Testis (tissue), 3 donors: Measurements from ENCODE around the gene PPCDC. TPM values are rescaled to one million over a fixed set of nuclear protein-coding genes. Genes with fewer than 3 reads are reported as not detected.
A peak's percentile ranks its signal among the peaks of the same experiment; 100 is the strongest.

ENCODE experiments used
- DNase-seq: peaks from one replicate; pipeline ENCODE4 v3.0.0-alpha.2; 2019
- H3K27ac ChIP-seq, 2 donors: fragments of 200-600 bp; sonication (generic); one replicate each; pipeline ENCODE4 v1.5.1; 2019
- H3K27me3 ChIP-seq: fragments of 200-600 bp; sonication (generic); one replicate; pipeline ENCODE4 v1.5.1; 2019
- H3K36me3 ChIP-seq: fragments of 200-600 bp; sonication (generic); one replicate; pipeline ENCODE4 v1.5.1; 2017; ENCODE audit warnings: low read depth; ENCODE audit errors: missing control alignments
- H3K4me1 ChIP-seq: fragments of 200-600 bp; sonication (generic); one replicate; pipeline ENCODE4 v1.5.1; 2019
- H3K4me3 ChIP-seq, 2 donors: fragments of 200-600 bp; sonication (generic); one replicate each; pipeline ENCODE4 v1.5.1; 2017 to 2019
- H3K9me3 ChIP-seq: fragments of 200-600 bp; sonication (generic); one replicate; pipeline ENCODE4 v1.5.1; 2017
- CTCF ChIP-seq, 3 experiments: fragments of 450-650 bp in 2 of 3; fragments of 200-600 bp in 1 of 3; sonication (generic) in 1 of 3; IDR thresholded peaks; one replicate each; pipeline ENCODE4 v1.5.1; 2016 to 2019; ENCODE audit warnings: antibody characterized with exemption in 3 of 3, mild to moderate bottlenecking in 2 of 3, moderate library complexity in 1 of 3
- POLR2A ChIP-seq: fragments of 450-650 bp; IDR thresholded peaks from one replicate; pipeline ENCODE4 v1.6.1; 2017; ENCODE audit warnings: antibody characterized with exemption, mild to moderate bottlenecking, moderate library complexity
- WGBS, 2 donors: methylation state at CpG; one replicate each; pipeline ENCODE4 v1.1.5; 2018; 5-methylcytosine and 5-hydroxymethylcytosine counted together
- intact Hi-C: fragments of 100-400 bp; cut with DNase I; formaldehyde crosslinking; loops from one replicate; pipeline ENCODE4 v1.15.1; 2023; ENCODE audit warnings: low total_unique reads
- polyA plus RNA-seq: library from polyadenylated mRNA; stranded (reverse); fragments of 350-450 nt; fragmentation: Illumina TruSeq; extraction: RNeasy Lipid Tissue Mini Kit (QIAGEN cat#74804); gene quantifications from one replicate; pipeline ENCODE4 v1.2.3, GENCODE V29; 2014; ENCODE audit warnings: low read depth, low replicate concordance; ENCODE audit not compliant: insufficient read depth
- total RNA-seq, 2 donors: library from RNA; depleted of rRNA; stranded (reverse); fragments of >200 nt; gene quantifications; one replicate each; pipeline ENCODE4 v1.2.3, GENCODE V29; 2016

The PPCDC gene
- total and polyA plus RNA-seq, 3 donors from 2014 or later: 18.0 to 31.6 (median 23.6) TPM

- H3K27ac ChIP-seq: no peak overlapping the region
- H3K27me3 ChIP-seq: no peaks in the 10 kb centered on the region
- no peaks in the 10 kb centered on the region for H3K9me3 ChIP-seq
- WGBS, 2 donors: 87 to 90% methylated on average over 5 of the region's 5 CpGs
- no peaks in the 10 kb centered on the region for H3K36me3 ChIP-seq
- no peak for TF ChIP-seq CTCF (IDR thresholded peaks at IDR 0.05)
- no peak for TF ChIP-seq POLR2A
- intact Hi-C loops: no loop called here
- no peak overlapping the region for H3K4me3 ChIP-seq
- DNase-seq: no peak
- H3K4me1 ChIP-seq: peaks cover 42% of the 10 kb centered on the region
Measured at GRCh38 chr15:75052972-75053747, 29.8 kb downstream of the PPCDC start.

GRCh38 chr15:75053748-75054125 lies 30.3 kb downstream of the PPCDC start:
- H3K36me3 ChIP-seq: no peaks in the 10 kb centered on the region
- H3K27me3 ChIP-seq: no peaks in the 10 kb centered on the region
- no peak overlapping the region for H3K27ac ChIP-seq
- WGBS, 2 donors: 89 to 99% methylated on average over 7 of the region's 7 CpGs
- H3K4me1 ChIP-seq: peaks cover 36% of the 10 kb centered on the region
- TF ChIP-seq CTCF (IDR thresholded peaks at IDR 0.05): no peak
- TF ChIP-seq POLR2A: no peak
- no peak for DNase-seq
- intact Hi-C loops: no loop called here
- no peak overlapping the region for H3K4me3 ChIP-seq
- no peaks in the 10 kb centered on the region for H3K9me3 ChIP-seq

- intact Hi-C loops: no loop called here
- peak overlapping the region in 1 of 2 donors; percentile 34 for H3K27ac ChIP-seq
- 63 to 73% methylated on average over 3 of the region's 3 CpGs for WGBS, 2 donors
- no peak overlapping the region for H3K4me3 ChIP-seq
- TF ChIP-seq CTCF (IDR thresholded peaks at IDR 0.05): no peak
- TF ChIP-seq POLR2A: no peak
- H3K27me3 ChIP-seq: no peaks in the 10 kb centered on the region
- H3K36me3 ChIP-seq: no peaks in the 10 kb centered on the region
- H3K4me1 ChIP-seq: peaks cover 30% of the 10 kb centered on the region
- H3K9me3 ChIP-seq: no peaks in the 10 kb centered on the region
- no peak for DNase-seq
Measured at GRCh38 chr15:75054172-75054897, 30.9 kb downstream of the PPCDC start.

- peak; percentile 69 for DNase-seq
- TF ChIP-seq CTCF (IDR thresholded peaks at IDR 0.05): no peak
- no peak for TF ChIP-seq POLR2A
- intact Hi-C loops: no loop called here
- no peaks in the 10 kb centered on the region for H3K27me3 ChIP-seq
- H3K4me1 ChIP-seq: peaks cover 28% of the 10 kb centered on the region
- WGBS, 2 donors: 51 to 84% methylated on average over 7 of the region's 7 CpGs
- H3K4me3 ChIP-seq: no peak overlapping the region
- H3K9me3 ChIP-seq: no peaks in the 10 kb centered on the region
- H3K27ac ChIP-seq: peak overlapping the region; percentile 8 to 18
- H3K36me3 ChIP-seq: no peaks in the 10 kb centered on the region
Measured at GRCh38 chr15:75056036-75056435, 32.6 kb downstream of the PPCDC start.
